Activated CD4-positive, alpha-beta T cell treated with anti-CD3 and anti-CD28 coated beads, Interleukin-2, amount 50 U/mL, for 16 hours (primary cell): ENCODE measurements around the gene ALPI.
"Not testable (repeated sequence)": the region's sequence is repeated elsewhere in the genome, so short reads cannot be mapped to it uniquely, and the experiment has no call there.

Source experiments
- DNase-seq: peaks from one replicate; pipeline ENCODE4 v3.0.0-alpha.2; 2020

ALPI gene

DNA sequence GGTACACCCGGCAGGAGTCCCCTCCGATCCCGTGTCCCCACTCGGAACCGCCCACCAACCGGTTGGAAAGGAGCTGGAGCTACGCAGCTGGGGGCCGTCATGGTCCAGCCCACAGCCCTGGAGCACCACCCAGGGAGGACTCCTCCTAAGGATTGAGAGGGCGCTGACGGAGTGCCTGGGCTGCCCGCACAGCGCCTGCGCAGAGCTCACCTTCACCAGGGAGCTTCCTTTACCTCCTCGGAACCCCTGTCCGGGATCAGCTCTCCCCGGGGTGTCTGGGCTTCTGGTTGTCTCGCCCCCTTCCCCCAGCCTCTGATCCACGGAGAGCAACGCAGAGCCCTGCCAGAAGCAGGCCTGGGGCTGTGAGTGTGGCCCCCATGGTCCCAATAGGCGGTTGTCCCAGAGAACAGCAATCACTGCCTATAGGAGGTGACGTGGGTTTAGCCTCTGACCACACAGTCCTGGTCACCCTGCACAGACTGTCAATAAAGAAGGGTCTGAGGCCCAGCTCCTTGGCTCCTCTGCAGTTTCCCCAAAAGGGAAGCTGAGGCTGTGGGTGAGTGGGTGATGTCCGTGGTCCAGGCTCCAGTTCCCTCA lies 34.7 kb upstream of the ALPI start:
- DNase-seq, result no peak

GRCh38 chr2:232422051-232422450 lies 33.9 kb upstream of the ALPI start:
- DNase-seq, result no peak

- not testable (repeated sequence) for DNase-seq
These were observed 33.0 kb upstream of the ALPI start for GRCh38 chr2:232422996-232423395.

- not testable (repeated sequence) for DNase-seq
These were observed 32.5 kb upstream of the ALPI start for GRCh38 chr2:232423407-232423806.

- no peak for DNase-seq
These were observed 24.0 kb upstream of the ALPI start for GRCh38 chr2:232431705-232432590.

DNA sequence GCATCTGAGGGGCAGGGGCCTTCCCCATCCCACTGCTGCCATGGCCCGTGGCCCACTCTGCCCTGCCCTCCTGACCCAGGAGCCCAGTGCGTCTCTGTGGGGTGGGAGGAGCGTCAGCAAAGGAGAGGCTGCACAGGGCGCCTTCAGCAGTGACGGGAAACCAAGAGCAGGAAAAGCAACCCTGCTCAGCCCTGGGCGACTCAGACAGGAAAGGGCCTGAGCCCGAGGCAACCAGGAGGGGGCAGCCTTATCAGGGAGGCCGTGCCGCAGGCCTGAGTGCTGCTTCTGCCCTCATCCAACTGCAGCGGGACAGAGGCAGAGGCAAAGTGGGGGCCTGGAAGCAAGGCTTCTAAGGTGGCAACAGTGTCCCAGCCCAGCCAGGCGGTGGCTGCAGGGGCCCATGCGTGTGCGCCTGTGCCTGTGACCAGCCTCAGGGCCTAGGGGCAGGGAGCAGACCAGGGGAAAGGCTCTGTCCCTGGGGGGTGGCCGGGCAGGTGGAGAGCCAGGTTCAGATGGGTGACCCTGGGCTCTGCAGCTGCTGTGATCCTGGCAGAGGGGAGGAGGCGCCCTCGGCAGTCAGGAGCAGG lies 23.3 kb upstream of the ALPI start:
- no peak for DNase-seq

- not testable (repeated sequence) for DNase-seq
These were observed 22.3 kb upstream of the ALPI start for GRCh38 chr2:232433622-232434021.

DNA sequence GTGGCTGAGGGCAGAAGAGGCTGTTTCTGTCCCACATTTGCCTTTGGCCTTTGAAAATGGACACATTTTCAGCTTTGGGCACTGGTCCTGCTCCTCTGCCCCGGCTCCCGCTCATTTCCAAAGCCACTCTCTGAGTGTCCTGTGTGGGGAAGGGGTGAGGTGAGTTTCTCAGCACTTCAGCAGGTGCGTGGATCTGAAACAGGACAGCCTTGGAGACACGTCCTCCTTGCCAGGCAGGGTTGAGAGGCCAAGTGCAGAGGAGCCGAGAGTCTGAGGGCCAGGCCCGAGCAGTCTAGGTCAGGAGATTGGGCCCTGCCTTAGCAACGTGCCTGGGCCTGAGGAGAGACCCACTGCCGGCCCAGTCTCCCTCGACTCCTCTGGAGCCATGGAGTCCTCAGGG lies 21.9 kb upstream of the ALPI start:
- DNase-seq, result no peak

DNA sequence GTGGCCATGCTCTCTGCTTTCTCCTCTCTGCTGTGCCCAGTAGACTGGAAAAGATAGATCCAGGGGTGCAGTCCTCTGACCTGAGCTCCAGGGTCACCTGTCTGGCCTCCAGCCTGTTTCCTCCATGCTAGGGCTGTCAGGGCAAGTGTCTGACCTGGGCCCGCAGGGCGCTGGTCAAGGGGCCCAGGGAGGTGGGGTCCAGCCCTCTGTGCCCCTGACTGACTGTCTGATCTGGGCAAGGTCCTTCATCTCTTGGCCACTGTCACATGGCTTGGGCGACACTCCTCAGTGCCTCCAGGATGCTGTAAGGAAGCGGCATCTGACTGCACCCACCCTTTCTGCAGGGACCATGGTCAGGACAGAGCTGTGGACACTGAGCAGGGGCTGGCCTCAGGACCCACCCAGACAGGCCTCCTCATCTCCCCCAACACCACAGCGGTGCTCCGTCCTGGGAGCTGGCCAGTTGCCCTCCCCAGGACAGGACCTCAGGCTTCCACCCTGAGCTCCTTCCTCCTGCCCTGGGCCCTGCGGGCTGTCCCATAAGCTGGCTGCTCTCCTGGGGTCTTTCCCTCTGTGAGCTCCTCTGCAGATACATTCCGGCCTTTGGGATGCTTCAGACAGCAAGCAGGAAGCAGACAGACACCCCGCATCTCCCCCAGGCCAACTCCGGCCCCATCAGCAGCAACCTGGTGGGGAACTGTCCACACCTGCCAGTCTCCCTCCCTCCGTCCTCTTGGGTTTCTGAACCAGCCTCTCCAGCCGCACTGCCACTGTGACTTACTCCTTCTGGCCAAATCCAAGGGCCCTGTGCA lies 21.2 kb upstream of the ALPI start:
- DNase-seq, result no peak

DNA sequence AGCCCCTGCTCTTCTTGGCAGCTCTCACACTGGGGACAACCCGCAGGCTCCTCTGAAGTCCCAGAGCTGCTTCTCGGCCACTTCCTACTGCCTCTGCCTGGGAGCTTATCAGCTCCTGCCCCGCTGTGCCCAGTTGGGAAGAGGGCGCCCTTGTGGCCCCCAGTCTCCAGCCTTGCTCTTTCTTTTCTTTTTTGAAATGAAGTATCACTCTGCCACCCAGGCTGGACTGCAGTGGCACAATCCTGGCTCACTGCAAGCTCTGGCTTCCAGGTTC lies 20.6 kb upstream of the ALPI start:
- DNase-seq, result no peak

DNA sequence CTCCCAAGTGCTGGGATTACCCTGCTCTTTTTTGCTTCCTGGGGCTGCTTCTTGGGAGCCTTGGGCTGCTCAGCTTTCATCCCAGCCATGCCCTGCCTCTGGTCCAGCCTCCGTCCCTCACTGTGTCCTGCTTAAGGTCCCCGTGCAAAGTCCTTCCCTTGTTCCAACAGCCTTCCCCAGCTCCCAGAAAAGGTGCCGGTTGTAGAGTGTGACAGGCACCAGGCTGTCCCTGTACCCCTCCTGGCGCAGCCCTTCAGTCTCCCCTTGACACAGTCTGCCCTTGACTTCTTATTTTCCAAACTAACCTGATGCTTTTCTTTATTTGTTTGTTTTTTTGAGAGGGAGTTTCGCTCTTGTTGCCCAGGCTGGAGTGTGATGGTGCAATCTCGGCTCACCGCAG lies 20.1 kb upstream of the ALPI start:
- DNase-seq, result no peak

DNA sequence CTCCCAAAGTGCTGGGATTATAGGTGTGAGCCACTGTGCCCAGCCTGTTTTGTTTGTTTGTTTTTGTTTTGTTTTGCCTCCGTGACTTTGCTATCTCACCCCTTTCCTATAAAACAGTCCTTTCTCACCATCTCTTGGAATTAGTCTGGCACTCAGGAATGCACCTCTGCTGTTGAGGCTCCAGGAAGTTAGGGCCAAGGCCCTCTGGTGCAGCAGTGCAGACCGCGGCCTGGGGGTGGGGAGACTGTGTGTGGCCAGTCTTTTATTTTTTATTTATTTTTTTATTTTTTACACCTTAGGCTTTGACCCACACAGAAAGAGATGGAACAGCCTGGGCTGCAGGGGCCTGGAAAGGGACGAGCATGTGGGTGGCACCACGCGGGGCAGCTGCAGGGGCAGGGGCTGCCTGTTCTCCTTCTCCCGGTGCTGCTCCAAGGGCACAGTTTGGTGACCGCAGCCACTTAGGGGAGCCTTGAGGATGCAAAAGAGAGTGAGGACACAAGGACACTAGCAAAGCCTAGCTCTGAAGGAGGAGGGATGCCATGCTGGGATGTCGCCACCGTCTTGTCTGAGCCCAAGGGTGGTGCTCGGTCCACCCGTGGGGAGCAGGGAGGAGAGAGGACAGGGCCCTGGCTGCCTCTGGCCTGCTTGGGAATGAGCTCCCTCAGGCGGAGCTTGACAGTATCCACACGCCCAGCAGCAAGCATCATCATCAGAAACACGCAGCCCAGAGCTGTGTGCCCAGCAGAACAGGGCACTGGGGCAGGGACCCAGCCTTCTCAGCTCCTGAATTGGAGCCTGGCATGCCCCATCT lies 19.4 kb upstream of the ALPI start:
- no peak for DNase-seq

DNA sequence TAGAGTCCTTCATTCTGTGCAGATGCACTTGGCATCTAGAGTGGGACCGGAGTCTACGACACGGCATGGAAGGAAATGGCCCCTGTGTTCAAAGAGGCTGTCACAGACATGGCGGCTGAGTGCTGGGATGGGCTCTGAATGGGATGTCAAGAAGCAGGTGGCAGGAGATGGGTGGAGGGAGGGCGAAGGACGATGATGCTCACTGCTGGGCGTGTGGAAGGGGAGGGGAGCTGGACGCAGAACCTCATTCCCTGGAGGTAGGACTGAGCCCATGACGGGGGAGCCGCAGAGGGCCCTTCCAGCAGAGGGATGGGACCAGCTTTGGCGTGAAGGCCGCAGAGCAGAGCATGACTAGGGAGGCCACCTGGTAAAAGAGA lies 18.8 kb upstream of the ALPI start:
- DNase-seq, result no peak

- no peak for DNase-seq
These were observed 17.9 kb upstream of the ALPI start for GRCh38 chr2:232438091-232438490.

DNA sequence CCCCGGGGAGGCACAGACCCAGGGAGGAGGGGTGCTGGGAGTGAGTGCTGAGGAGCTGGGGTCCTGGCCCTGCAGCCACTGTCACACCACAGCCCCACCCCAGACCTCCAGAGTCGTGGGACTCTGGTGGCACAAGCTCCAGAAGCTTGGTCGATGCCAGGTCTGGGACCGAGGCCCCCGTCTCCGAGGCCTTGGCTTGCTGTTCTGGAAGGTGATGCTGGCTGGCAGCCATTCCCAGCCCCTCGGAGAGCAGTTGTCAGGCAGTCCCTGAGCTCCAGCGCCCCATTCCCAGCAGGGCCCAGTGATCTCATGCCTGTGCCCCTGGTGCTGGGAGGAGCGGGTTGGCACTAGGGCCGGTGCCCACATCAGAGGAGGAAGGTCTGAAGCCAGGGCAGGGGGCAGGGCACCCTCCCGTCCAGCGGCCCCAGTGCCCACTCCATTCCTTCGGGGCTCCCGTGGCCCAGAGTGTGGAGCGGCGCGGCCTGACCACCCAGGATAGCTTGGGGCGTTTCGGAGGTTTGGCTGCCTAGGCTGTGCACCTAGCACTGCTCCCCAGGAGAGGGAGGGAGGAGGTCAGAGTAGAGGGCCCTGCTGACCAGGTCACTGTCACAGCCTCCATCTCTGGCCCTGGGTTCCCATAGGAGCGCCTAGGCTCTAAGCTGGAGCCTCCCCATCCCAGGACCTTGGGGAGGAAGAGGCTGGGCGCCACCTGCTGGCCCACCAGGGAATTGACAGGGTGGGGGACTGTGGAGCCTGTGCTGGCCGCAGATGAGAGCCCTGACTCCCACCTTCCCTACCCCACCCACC lies 16.8 kb upstream of the ALPI start:
- peak; percentile 37 for DNase-seq

- DNase-seq, result no peak
These were observed 16.2 kb upstream of the ALPI start for GRCh38 chr2:232439758-232440135.

- peak; percentile 89 for DNase-seq
These were observed 15.5 kb upstream of the ALPI start for GRCh38 chr2:232440220-232441018.

DNA sequence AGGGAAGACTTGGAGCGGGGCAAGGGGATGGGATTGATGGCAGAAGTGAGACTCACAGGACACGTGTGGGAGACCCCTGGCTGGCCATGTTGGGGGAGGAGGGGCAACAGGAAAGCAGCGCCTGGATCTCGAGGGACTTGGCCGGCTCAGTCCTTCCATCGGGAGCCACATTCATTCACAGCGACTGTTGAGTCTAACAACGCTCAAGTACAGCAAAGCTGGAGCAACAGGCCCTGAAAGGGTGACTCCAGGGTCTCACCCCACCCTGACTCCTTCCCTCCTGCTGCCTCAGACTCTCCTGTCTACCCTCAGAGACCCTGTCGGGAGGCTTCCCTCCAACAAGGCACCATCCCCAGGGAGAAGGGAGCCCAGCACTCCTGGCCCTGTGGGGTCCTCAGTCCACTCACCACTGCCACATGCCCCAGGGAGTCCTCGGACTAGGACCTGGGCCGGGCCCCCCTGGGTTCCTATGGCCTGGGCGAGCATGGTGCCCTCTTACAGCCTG lies 14.8 kb upstream of the ALPI start:
- DNase-seq, result no peak

DNA sequence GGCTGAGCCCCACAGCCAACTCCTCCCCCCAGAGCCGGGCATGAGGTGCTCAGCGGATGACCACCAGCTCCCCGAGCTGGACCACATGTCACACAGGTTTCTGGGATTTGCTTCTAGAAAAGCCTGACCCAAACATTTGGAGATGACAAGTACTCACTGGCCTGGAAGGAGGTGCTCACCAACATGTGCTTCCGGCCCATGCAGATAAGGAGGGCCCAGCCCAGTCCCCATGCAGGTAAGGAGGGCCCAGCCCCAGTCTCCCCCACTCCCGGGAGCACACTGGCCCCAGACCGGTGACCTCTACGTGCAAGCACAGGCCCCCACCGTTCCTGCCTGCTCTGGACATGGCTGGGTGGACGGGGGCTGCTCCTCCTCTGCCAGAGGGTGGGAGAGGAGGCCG lies 14.0 kb upstream of the ALPI start:
- not testable (repeated sequence) for DNase-seq

GRCh38 chr2:232442431-232442830 lies 13.5 kb upstream of the ALPI start:
- DNase-seq, result not testable (repeated sequence)

GRCh38 chr2:232443047-232443446 lies 12.9 kb upstream of the ALPI start:
- DNase-seq, result not testable (repeated sequence)
